ENCODE measurements around the gene POLG2.

The POLG2 gene

GRCh38 chr17:64496786-64497564 is at the start of gene POLG2:
Gene POLG2 (minus strand): TSS chr17:64497054. CDS start chr17:64496968, 86 bp downstream.
- peak; percentile 90 to 93 for DNase-seq (ENCODE audit: low read depth in 1 of 2, low spot score in 1 of 2)

GRCh38 chr17:64544742-64545141 is 47.9 kb upstream of the POLG2 start:
- DNase-seq (ENCODE audit: low read depth in 1 of 2, low spot score in 1 of 2): no peak

GRCh38 chr17:64540118-64540776 is 43.4 kb upstream of the POLG2 start:
- DNase-seq (ENCODE audit: low read depth in 1 of 2, low spot score in 1 of 2): no peak

GRCh38 chr17:64538508-64539130 is 41.8 kb upstream of the POLG2 start:
- DNase-seq (ENCODE audit: low read depth in 1 of 2, low spot score in 1 of 2): no peak

GRCh38 chr17:64537488-64537887 is 40.6 kb upstream of the POLG2 start:
- DNase-seq (ENCODE audit: low read depth in 1 of 2, low spot score in 1 of 2): no peak

- DNase-seq (ENCODE audit: low read depth in 1 of 2, low spot score in 1 of 2): no peak
Measured at GRCh38 chr17:64536913-64537312, 40.1 kb upstream of the POLG2 start.

GRCh38 chr17:64535357-64535756 is 38.5 kb upstream of the POLG2 start:
- no peak for DNase-seq (ENCODE audit: low read depth in 1 of 2, low spot score in 1 of 2)

GRCh38 chr17:64534187-64534586 is 37.3 kb upstream of the POLG2 start:
- no peak for DNase-seq (ENCODE audit: low read depth in 1 of 2, low spot score in 1 of 2)

- DNase-seq (ENCODE audit: low read depth in 1 of 2, low spot score in 1 of 2): no peak
Measured at GRCh38 chr17:64533784-64534183, 36.9 kb upstream of the POLG2 start.

GRCh38 chr17:64532409-64532808 is 35.6 kb upstream of the POLG2 start:
- DNase-seq (ENCODE audit: low read depth in 1 of 2, low spot score in 1 of 2): no peak

GRCh38 chr17:64531955-64532371 is 35.1 kb upstream of the POLG2 start:
- no peak for DNase-seq (ENCODE audit: low read depth in 1 of 2, low spot score in 1 of 2)

- no peak for DNase-seq (ENCODE audit: low read depth in 1 of 2, low spot score in 1 of 2)
Measured at GRCh38 chr17:64529221-64529620, 32.4 kb upstream of the POLG2 start.

GRCh38 chr17:64527914-64528313 is 31.1 kb upstream of the POLG2 start:
- DNase-seq (ENCODE audit: low read depth in 1 of 2, low spot score in 1 of 2): no peak

- DNase-seq (ENCODE audit: low read depth in 1 of 2, low spot score in 1 of 2): no peak
Measured at GRCh38 chr17:64520359-64520758, 23.5 kb upstream of the POLG2 start.

- no peak for DNase-seq (ENCODE audit: low read depth in 1 of 2, low spot score in 1 of 2)
Measured at GRCh38 chr17:64519601-64520000, 22.7 kb upstream of the POLG2 start.

- DNase-seq (ENCODE audit: low read depth in 1 of 2, low spot score in 1 of 2): no peak
Measured at GRCh38 chr17:64515829-64516228, 19.0 kb upstream of the POLG2 start.

- DNase-seq (ENCODE audit: low read depth in 1 of 2, low spot score in 1 of 2): no peak
Measured at GRCh38 chr17:64515419-64515818, 18.6 kb upstream of the POLG2 start.

GRCh38 chr17:64509179-64509578 is 12.3 kb upstream of the POLG2 start:
- DNase-seq (ENCODE audit: low read depth in 1 of 2, low spot score in 1 of 2): no peak

GRCh38 chr17:64508683-64509082 is 11.8 kb upstream of the POLG2 start:
- no peak for DNase-seq (ENCODE audit: low read depth in 1 of 2, low spot score in 1 of 2)

GRCh38 chr17:64507413-64507782 is 10.5 kb upstream of the POLG2 start:
- DNase-seq (ENCODE audit: low read depth in 1 of 2, low spot score in 1 of 2): no peak

- peak; percentile 86 to 91 for DNase-seq (ENCODE audit: low read depth in 1 of 2, low spot score in 1 of 2)
Measured at GRCh38 chr17:64506576-64507412, 9.9 kb upstream of the POLG2 start, which contains the start of gene CEP95. Gene CEP95 (plus strand): TSS chr17:64506977. CDS start chr17:64507098, 121 bp downstream.
